B cell (primary cell): Measurements from ENCODE around the gene EEF1AKMT3. TPM values are rescaled to one million over a fixed set of nuclear protein-coding genes. Genes with fewer than 3 reads are reported as not detected.
A peak's percentile ranks its signal among the peaks of the same experiment; 100 is the strongest.

ENCODE experiments used
- ATAC-seq: fragments of 200-7000 bp; cut with Tn5 transposase; one replicate; pipeline ENCODE4 v1.10.0; 2021; ENCODE audit warnings: low read depth, mild to moderate bottlenecking, moderate number of reproducible peaks, moderate library complexity
- CTCF ChIA-PET: fragments of 350-600 bp; sonication (Branson Sonifier 250); formaldehyde crosslinking; loops from one replicate; lab custom pipeline; 2021; ENCODE audit warnings: antibody characterized with exemption, inconsistent platforms; lab: Charles Lee
- POLR2A ChIA-PET: fragments of 350-600 bp; sonication (Branson Sonifier 250); formaldehyde crosslinking; loops from one replicate; lab custom pipeline; 2021; ENCODE audit warnings: antibody characterized with exemption; lab: Charles Lee
- DNase-seq: peaks from one replicate; pipeline ENCODE4 v3.0.0; 2013
- H2AFZ ChIP-seq: 2 replicates; pipeline ENCODE4 v1.6.1; 2012; ENCODE audit warnings: mild to moderate bottlenecking, low read depth, low read length; ENCODE audit not compliant: insufficient read depth, poor library complexity, severe bottlenecking
- H3K27ac ChIP-seq, 2 donors: 1 replicate in 1 of 2; 2 replicates in 1 of 2; pipeline ENCODE4 v1.5.1; 2012 to 2013; ENCODE audit warnings: low read length in 2 of 2, mild to moderate bottlenecking in 2 of 2, moderate library complexity in 1 of 2
- H3K27me3 ChIP-seq, 4 experiments: fragments of 200-600 bp in 1 of 4; sonication (generic) in 1 of 4; replicated peaks in 1 of 4; 1 replicate in 2 of 4; 2 replicates in 2 of 4; pipeline versions ENCODE4 v1.6.1 to v1.7.0; 2013 to 2016; ENCODE audit warnings: low read length in 3 of 4, mild to moderate bottlenecking in 2 of 4, mixed read lengths in 1 of 4, moderate library complexity in 1 of 4; ENCODE audit not compliant: insufficient read depth in 4 of 4, control insufficient read depth in 3 of 4; ENCODE audit errors: control extremely low read depth in 1 of 4
- H3K36me3 ChIP-seq, 2 experiments: replicated peaks in 1 of 2; 1 replicate in 1 of 2; 2 replicates in 1 of 2; pipeline versions ENCODE4 v1.6.1 to v1.7.1; 2013; ENCODE audit warnings: low read length in 1 of 2; ENCODE audit not compliant: insufficient read depth in 2 of 2, control insufficient read depth in 1 of 2; ENCODE audit errors: control extremely low read depth in 1 of 2, extremely low read depth in 1 of 2
- H3K4me1 ChIP-seq, 2 donors: fragments of 200-600 bp in 1 of 2; sonication (generic) in 1 of 2; 1 replicate in 1 of 2; 2 replicates in 1 of 2; pipeline versions ENCODE4 v1.5.1 to v1.6.1; 2013 to 2017; ENCODE audit warnings: low read length in 2 of 2; ENCODE audit not compliant: control insufficient read depth in 2 of 2, insufficient read depth in 2 of 2
- H3K4me2 ChIP-seq: replicated peaks from 2 replicates; pipeline ENCODE3; 2012; ENCODE audit warnings: mild to moderate bottlenecking, low read depth, low read length; ENCODE audit not compliant: poor library complexity, severe bottlenecking
- H3K4me3 ChIP-seq, 5 experiments: fragments of 200-600 bp in 1 of 5; sonication (generic) in 1 of 5; 1 replicate in 3 of 5; 2 replicates in 2 of 5; pipeline versions ENCODE4 v1.5.1 to v1.7.0; 2011 to 2016; ENCODE audit warnings: low read length in 4 of 5, mild to moderate bottlenecking in 4 of 5, low read depth in 2 of 5, control low read depth in 1 of 5, moderate library complexity in 1 of 5; ENCODE audit not compliant: insufficient read depth in 1 of 5; ENCODE audit errors: control extremely low read depth in 1 of 5, extremely low read depth in 1 of 5
- H3K79me2 ChIP-seq: fragments of 200-600 bp; sonication (generic); one replicate; pipeline ENCODE4 v1.6.0; 2016; ENCODE audit warnings: low read length; ENCODE audit not compliant: control insufficient read depth, insufficient read depth
- H3K9ac ChIP-seq: fragments of 200-600 bp; sonication (generic); 2 replicates; pipeline ENCODE4 v1.6.1; 2017; ENCODE audit warnings: mild to moderate bottlenecking, low read length, moderate library complexity
- H3K9me3 ChIP-seq, 3 donors: one replicate each; pipeline versions ENCODE4 v1.6.1 to v1.7.1; 2013; ENCODE audit warnings: low read length in 2 of 3; ENCODE audit not compliant: control insufficient read depth in 2 of 3, insufficient read depth in 1 of 3; ENCODE audit errors: control extremely low read depth in 1 of 3
- H4K20me1 ChIP-seq: 2 replicates; pipeline ENCODE4 v1.6.0; 2012; ENCODE audit warnings: mild to moderate bottlenecking, low read length; ENCODE audit not compliant: insufficient read depth, control insufficient read depth, poor library complexity, severe bottlenecking
- H3K27ac Mint-ChIP-seq: one replicate; pipeline ENCODE4 v1.8.0; 2021; ENCODE audit warnings: mixed read lengths
- H3K27me3 Mint-ChIP-seq: one replicate; pipeline ENCODE4 v1.8.0; 2021; ENCODE audit warnings: mixed read lengths
- H3K4me1 Mint-ChIP-seq: one replicate; pipeline ENCODE4 v1.8.0; 2021; ENCODE audit warnings: mixed read lengths
- H3K4me3 Mint-ChIP-seq: one replicate; pipeline ENCODE4 v1.8.0; 2021; ENCODE audit warnings: mixed read lengths
- H3K9me3 Mint-ChIP-seq: one replicate; pipeline ENCODE4 v1.8.0; 2022; ENCODE audit warnings: mixed read lengths; ENCODE audit not compliant: insufficient read depth
- CTCF ChIP-seq: fragments of 200-600 bp; IDR thresholded peaks from one replicate; pipeline ENCODE4 v1.8.0; 2022; ENCODE audit warnings: antibody characterized with exemption, mild to moderate bottlenecking
- EZH2 ChIP-seq: IDR thresholded peaks from 2 replicates; pipeline ENCODE4 v1.6.1; 2012; ENCODE audit warnings: borderline replicate concordance, low read depth, mild to moderate bottlenecking, moderate library complexity, low read length; ENCODE audit not compliant: insufficient read depth, poor library complexity, severe bottlenecking
- WGBS: methylation state at CpG from one replicate; pipeline ENCODE4 v1.1.5; 2013; ENCODE audit warnings: missing lambda C conversion rate; ENCODE audit not compliant: insufficient coverage; 5-methylcytosine and 5-hydroxymethylcytosine counted together
- intact Hi-C: fragments of 100-400 bp; cut with micrococcal nuclease; formaldehyde crosslinking; loops from one replicate; pipeline ENCODE4 v1.10.0; 2022
- polyA plus RNA-seq: library from polyadenylated mRNA; depleted of rRNA; stranded (reverse); fragments of >200 nt; gene quantifications from 2 replicates; pipeline ENCODE4 v1.2.3, GENCODE V29; 2012
- total RNA-seq, 2 donors: library from RNA; stranded (reverse); fragments of 120-200 nt in 1 of 2; gene quantifications; 1 replicate in 1 of 2; 2 replicates in 1 of 2; pipeline versions ENCODE4 v1.2.3 to v1.2.4, GENCODE V29; 2013 to 2022

EEF1AKMT3 gene
- total and polyA plus RNA-seq, 2 donors (not counting 1 experiment from before 2014, with no cell fraction given) = 0.89 to 1.3 TPM

GRCh38 chr12:57781801-57782200, 9.4 kb downstream of the EEF1AKMT3 start:
- Mint-ChIP-seq H3K4me3 (no peak overlapping the region), H3K27ac (no peak overlapping the region), H3K9me3 (no peaks in the 10 kb centered on the region), H3K27me3 (no peaks in the 10 kb centered on the region), H3K4me1 (peaks cover 18% of the 10 kb centered on the region)
- no peaks in the 10 kb centered on the region for H3K9me3 ChIP-seq
- H3K4me2 ChIP-seq = no peak overlapping the region
- H3K27me3 ChIP-seq = no peaks in the 10 kb centered on the region
- peaks cover 9 to 17% of the 10 kb centered on the region in 2 donors for H3K4me1 ChIP-seq
- ChIA-PET POLR2A (interaction anchor here (0.7 kb wide), 1 partner anchor 114 kb away, joined by 4 read pairs; no protein-coding TSS in a partner anchor), CTCF (interaction anchor here (0.7 to 6.9 kb wide), 8 partner anchors 14 to 123 kb away, joined by 3 to 59 read pairs (median 6); partner anchors contain the start of genes CYP27B1 and MARCHF9)
- peak overlapping the region; percentile 91 for H2AFZ ChIP-seq
- DNase-seq = no peak
- TF ChIP-seq EZH2 (no peak), CTCF (no peak)
- peaks cover 5 to 18% of the 10 kb centered on the region in 2 experiments for H3K36me3 ChIP-seq
- no peak overlapping the region for H3K4me3 ChIP-seq
- WGBS = 82% methylated on average over 2 of the region's 2 CpGs
- no peaks in the 10 kb centered on the region for H4K20me1 ChIP-seq
- peaks cover 25% of the 10 kb centered on the region for H3K79me2 ChIP-seq
- intact Hi-C loops = loop anchor here (1.0 to 5.0 kb wide), 5 partner anchors 10 to 124 kb away; partner anchors contain the start of genes EEF1AKMT3 and METTL1
- H3K9ac ChIP-seq = no peak overlapping the region
- no peak for ATAC-seq
- no peak overlapping the region for H3K27ac ChIP-seq

GRCh38 chr12:57782243-57782607, 9.8 kb downstream of the EEF1AKMT3 start:
- no peak for ATAC-seq
- H3K9me3 Mint-ChIP-seq = no peaks in the 10 kb centered on the region

More at GRCh38 chr12:57782243-57782607, 9.8 kb downstream of the EEF1AKMT3 start:
- no peaks in the 10 kb centered on the region for H4K20me1 ChIP-seq
- TF ChIP-seq EZH2 (no peak), CTCF (no peak)
- H3K4me1 ChIP-seq = peaks cover 9 to 17% of the 10 kb centered on the region in 2 donors
- Mint-ChIP-seq H3K4me1 (peaks cover 18% of the 10 kb centered on the region), H3K4me3 (peak overlapping the region; percentile 100), H3K27me3 (no peaks in the 10 kb centered on the region), H3K27ac (peak overlapping the region; percentile 96)
- no peak for DNase-seq
- intact Hi-C loops = loop anchor here (1.0 to 5.0 kb wide), 5 partner anchors 10 to 123 kb away; partner anchors contain the start of genes EEF1AKMT3 and METTL1
- H3K9ac ChIP-seq = peak overlapping the region; percentile 94
- peak overlapping the region; percentile 98 for H3K4me2 ChIP-seq
- H2AFZ ChIP-seq = peak overlapping the region; percentile 91
- no peak overlapping the region for H3K27ac ChIP-seq
- WGBS = 0% methylated on average over 1 of the region's 4 CpGs
- no peaks in the 10 kb centered on the region for H3K27me3 ChIP-seq
- POLR2A ChIA-PET = interaction anchor here (0.8 kb wide), 1 partner anchor 37 kb away, joined by 3 read pairs; no protein-coding TSS in a partner anchor
- peaks cover 8 to 22% of the 10 kb centered on the region in 2 experiments for H3K36me3 ChIP-seq
- CTCF ChIA-PET = interaction anchor here (1.0 to 6.9 kb wide), 10 partner anchors 15 to 122 kb away, joined by 3 to 59 read pairs (median 6); partner anchors contain the start of genes CYP27B1 and MARCHF9
- H3K79me2 ChIP-seq = peaks cover 25% of the 10 kb centered on the region
- H3K4me3 ChIP-seq = peak overlapping the region in 2 of 5 experiments; percentile 99 to 100
- H3K9me3 ChIP-seq = no peaks in the 10 kb centered on the region
